ENCODE results near the gene CLEC4C. TPM values are rescaled to one million over a fixed set of nuclear protein-coding genes. Genes with fewer than 3 reads are reported as not detected.
A peak's percentile ranks its signal among the peaks of the same experiment; 100 is the strongest.

CLEC4C gene
- polyA plus RNA-seq, 10 donors, result 0.11 to 0.29 (median 0.19) TPM; not detected in 7

DNA sequence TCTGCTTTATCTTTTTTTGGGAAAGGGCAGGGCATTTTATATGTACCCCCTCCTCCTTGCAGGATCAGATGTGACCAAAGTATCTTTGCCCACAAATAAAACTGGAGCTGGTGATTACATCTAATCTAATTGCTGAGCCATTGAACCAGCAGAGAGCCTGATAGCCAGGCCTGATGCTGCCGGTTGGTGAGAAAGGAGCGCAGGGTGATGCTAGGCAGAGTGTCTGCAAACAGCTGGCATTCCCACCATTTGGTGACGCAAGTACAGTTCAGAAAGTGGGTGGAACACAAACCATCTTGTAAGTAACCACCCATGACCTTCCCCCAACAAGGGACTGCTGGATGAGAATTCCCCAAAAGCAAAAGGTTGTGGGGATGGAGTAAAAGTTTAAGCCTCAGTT lies 23.2 kb downstream of the CLEC4C start:
- no peak for DNase-seq

DNA sequence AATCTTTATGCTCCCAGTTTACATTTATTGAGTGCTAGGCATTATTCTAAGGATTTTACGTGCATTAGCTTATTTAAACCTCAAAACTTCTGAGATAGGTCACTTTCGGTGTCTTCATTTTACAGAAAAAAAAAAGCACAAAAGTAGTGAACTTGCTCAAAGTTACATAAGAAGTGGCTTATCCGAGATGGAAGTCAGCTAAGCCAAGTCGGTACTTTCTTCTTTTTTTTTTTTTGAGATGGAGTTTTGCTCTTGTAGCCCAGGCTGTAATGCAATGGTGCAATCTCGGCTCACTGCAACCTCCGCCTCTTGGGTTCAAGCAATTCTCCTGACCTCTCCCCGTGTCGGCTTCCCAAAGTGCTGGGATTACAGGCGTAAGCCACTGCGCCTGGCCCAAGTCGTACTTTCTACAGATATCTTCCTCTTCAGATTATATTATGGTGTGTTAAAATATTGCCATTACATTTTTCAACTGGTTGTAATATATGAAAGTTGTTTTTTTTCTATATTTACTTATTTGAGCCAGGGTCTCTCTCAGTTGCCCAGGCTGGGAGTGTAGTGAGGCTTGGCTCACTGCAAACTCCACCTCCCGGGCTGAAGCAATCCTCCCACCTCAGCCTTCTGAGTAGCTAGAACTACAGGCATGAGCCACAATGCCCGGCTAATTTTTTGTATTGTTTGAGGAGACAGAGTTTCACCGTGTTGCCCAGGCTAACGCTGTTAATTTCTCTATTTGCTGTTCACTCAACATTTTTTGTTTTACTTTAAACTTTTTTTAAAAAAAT lies 27.0 kb downstream of the CLEC4C start:
- DNase-seq, result no peak

DNA sequence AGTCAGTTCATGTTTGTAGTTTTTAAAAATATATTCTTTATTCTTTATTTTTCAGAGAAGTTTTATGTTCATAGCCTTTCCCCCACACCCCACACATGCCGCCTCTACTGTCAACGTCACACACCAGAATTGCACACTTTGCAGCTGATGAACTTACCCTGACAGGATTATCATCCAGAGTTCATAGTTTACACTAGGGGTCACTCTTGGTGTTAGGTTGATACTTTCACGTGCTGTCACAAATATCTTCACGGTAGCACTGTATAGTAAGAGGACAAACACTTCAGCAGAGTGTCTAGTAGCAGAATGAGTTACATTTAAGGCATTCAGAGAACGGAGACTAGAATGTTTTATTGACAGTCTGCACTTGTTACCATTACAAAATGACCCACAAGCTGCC lies 30.8 kb downstream of the CLEC4C start:
- no peak for DNase-seq

- DNase-seq, result no peak
Observed at GRCh38 chr12:7712841-7713442, 34.2 kb downstream of the CLEC4C start.

DNA sequence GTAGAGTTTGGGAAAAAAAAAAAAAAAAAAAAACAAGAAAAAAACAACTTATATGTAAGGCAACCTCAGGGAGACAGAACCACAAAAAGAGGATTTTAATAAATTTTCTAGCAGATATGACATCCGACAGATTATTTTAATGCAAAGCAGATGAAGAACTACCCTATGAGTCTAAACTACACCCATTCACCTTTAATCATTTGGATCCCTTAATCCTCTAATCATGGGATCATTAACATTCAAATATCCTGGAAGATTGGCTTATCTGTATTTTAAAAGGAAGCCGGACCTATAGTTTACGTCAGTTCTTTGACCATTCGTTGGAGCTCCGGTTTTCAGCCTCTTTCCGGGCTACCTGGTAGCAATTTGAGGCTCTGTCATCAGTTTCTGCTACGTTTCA lies 36.0 kb downstream of the CLEC4C start, which contains the start of gene DPPA3:
DPPA3 (plus strand) TSS at position 301 of the 400 bp plus-strand sequence. CDS start 138 bp downstream, outside the sequence.
- DNase-seq, result no peak

DNA sequence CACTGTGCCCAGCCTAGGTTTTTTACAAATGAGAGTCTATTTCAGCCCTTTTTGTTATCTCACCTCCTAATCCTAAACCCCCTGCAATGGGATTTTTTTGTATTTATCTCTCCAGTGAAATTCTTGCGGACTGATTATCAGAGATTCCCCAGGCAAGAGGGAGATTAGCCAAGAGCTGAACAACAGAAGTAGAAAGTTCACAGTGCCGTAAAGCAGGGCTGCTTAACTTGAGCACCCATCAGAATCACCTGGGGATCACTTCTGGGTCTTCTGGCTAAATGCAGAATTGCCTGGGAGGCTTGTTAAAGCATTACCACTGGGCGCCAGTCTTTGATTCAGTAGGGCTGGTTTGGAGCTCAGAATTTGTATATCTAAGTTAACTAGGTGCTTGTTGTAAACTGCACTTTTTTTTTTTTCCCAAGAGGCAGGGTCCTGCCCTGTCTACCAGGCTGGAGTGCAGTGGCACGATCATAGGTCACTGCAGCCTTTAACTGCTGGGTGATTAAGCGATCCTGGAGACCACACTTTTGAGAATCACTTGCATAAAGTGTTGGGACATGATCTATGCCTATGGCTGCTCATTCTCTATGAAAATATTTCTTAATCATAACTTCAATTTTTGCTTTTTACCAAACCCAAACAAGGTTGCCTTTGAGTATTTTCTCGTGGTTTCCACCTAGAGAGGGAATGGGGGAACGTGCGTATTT lies 37.1 kb downstream of the CLEC4C start:
- no peak for DNase-seq

GRCh38 chr12:7705846-7706245 lies 41.3 kb downstream of the CLEC4C start:
- no peak for DNase-seq

DNA sequence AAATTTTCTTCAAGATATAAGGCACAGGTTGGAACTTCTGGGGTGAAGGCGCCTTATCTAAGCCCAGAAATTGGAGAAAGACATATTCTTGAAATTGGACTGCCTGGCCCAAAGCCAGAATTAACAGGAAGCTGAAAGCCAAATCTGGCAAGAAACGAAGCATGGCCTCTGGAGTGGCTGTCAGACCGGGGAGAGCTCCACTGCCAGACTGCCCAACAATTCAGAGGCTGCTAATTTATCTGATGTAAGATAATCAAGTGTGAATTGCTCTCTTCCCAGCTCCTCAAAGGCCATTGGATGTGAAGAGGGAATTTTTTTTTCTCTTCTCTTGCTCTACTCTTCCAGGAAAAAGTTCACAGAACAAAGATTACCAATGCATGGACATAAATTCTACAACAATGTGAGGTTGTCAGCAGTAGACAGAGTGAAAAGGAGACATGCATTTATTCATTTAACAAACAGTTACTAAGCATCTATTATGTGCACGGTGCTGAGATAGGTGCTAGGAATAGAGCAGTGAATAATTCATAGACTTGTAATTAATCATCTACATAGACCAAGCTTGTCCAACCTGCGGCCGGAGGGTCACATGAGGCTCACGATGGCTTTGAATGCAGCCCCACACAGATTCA lies 51.5 kb downstream of the CLEC4C start, which contains the start of gene GDF3:
GDF3 (minus strand) TSS at position 210 of the 632 bp plus-strand sequence; CDS start at position 163, 47 bp downstream.
- peak in 1 of 3 donors; percentile 24 for DNase-seq

- DNase-seq, result no peak
Observed at GRCh38 chr12:7695237-7695560, 52.0 kb downstream of the CLEC4C start.

DNA sequence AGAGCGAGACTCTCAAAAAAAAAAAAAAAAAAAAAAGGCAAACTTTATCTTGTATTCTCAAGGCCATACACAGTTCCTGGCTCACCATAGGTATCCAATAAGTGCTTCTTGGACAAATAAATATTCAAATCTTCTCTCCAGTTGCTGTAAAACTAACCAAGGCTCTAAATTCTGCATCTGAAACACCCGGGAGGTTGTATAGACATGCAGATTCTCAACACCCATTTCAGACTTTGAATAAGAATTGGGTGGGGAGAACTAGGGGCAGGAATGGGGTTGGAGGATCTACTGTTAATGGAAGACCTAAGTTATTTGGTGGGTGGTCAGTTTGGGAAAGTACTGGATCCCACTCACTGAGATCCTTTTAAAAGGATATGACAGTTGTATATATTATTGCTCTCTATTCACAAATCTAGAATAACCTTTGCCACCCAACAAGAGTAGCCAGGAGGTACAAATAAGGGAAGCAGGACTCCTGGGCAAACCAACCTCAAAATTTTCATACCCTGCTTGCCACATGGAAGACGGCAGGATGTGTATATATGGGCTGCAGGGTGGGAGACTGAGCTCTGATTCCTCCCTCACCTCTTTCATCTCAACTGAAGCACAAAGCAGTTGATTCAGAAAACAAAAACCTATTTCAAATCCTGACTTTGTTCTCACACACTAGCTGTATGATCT lies 52.5 kb downstream of the CLEC4C start:
- no peak for DNase-seq

DNA sequence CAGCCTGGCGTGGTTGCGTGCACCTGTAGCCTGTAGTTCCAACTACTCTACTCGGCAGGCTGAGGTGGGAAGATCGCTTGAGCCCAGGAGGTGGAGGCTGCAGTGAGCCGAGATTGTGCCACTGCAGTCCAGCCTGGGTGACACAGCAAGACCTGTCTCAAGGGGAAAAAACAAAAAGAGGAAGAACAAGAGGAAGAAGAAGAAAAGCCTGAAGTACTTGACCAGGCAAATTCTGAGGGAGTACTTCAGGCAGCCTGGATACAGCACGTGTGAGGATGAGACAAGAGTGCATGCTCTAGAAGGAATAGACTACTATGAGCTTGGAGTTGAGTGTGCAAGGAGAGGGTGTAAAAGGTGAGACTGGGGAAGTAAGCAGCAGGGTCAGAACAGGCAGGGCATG lies 53.4 kb downstream of the CLEC4C start:
- DNase-seq, result no peak

GRCh38 chr12:7681535-7681934 lies 65.6 kb downstream of the CLEC4C start:
- DNase-seq, result no peak

Other genes starting within 250 kb of the CLEC4C start
- gene CD163, start 243.6 kb downstream of the CLEC4C start, polyA plus RNA-seq (ENCODE audit: insufficient read length in 10 of 10), result 10 to 100 TPM; 14.5 to 23.9 (median 16.5) TPM
- gene APOBEC1, start 81.5 kb downstream of the CLEC4C start, polyA plus RNA-seq (ENCODE audit: insufficient read length in 10 of 10), result not detected
- gene GDF3, start 51.6 kb downstream of the CLEC4C start, polyA plus RNA-seq (ENCODE audit: insufficient read length in 10 of 10), result under 1 TPM in 1 of 10 donors, not detected in 9; 0.13 TPM
- under 1 TPM in 1 of 10 donors, not detected in 9; 0.14 TPM for gene DPPA3, start 35.9 kb downstream of the CLEC4C start, polyA plus RNA-seq (ENCODE audit: insufficient read length in 10 of 10)
- not detected for gene NANOGNB, start 17.8 kb upstream of the CLEC4C start, polyA plus RNA-seq (ENCODE audit: insufficient read length in 10 of 10)
- gene NANOG, start 42.0 kb upstream of the CLEC4C start, polyA plus RNA-seq (ENCODE audit: insufficient read length in 10 of 10), result 1 to 10 TPM in 2 of 10 donors, under 1 TPM in 5, not detected in 3; 0.07 to 1.3 (median 0.16) TPM
- 1 to 10 TPM in 1 of 10 donors, under 1 TPM in 8, not detected in 1; 0.08 to 1.1 (median 0.36) TPM for gene SLC2A14, start 125.5 kb upstream of the CLEC4C start, polyA plus RNA-seq (ENCODE audit: insufficient read length in 10 of 10)
- gene SLC2A3, start 188.8 kb upstream of the CLEC4C start, polyA plus RNA-seq (ENCODE audit: insufficient read length in 10 of 10), result 100 to 1,000 TPM in 1 of 10 donors, 10 to 100 TPM in 9; 10.6 to 102 (median 18.5) TPM

All from muscle of back (tissue), 11 donors.